Hepatocyte (in vitro differentiated cells): ENCODE data around the gene TPRX2.

Source experiments
- EZH2 ChIP-seq: fragments of 200-600 bp; sonication (generic); IDR thresholded peaks from 2 replicates; pipeline ENCODE4 v1.6.1; 2016; ENCODE audit warnings: antibody characterized with exemption, mild to moderate bottlenecking, borderline replicate concordance
- EZH2phosphoT487 ChIP-seq: fragments of 200-600 bp; sonication (generic); IDR thresholded peaks from one replicate; pipeline ENCODE4 v1.6.1; 2018; ENCODE audit warnings: antibody characterized with exemption, mild to moderate bottlenecking, low read depth, moderate library complexity; ENCODE audit not compliant: unreplicated experiment, severe bottlenecking
- TF ChIP-seq, protein P1 (sequence below): fragments of 200-600 bp; sonication (generic); IDR thresholded peaks from 2 replicates; pipeline ENCODE4 v1.5.1; 2016; ENCODE audit warnings: antibody characterized with exemption, mild to moderate bottlenecking; ENCODE audit not compliant: poor library complexity

- TF ChIP-seq, protein P1, sequence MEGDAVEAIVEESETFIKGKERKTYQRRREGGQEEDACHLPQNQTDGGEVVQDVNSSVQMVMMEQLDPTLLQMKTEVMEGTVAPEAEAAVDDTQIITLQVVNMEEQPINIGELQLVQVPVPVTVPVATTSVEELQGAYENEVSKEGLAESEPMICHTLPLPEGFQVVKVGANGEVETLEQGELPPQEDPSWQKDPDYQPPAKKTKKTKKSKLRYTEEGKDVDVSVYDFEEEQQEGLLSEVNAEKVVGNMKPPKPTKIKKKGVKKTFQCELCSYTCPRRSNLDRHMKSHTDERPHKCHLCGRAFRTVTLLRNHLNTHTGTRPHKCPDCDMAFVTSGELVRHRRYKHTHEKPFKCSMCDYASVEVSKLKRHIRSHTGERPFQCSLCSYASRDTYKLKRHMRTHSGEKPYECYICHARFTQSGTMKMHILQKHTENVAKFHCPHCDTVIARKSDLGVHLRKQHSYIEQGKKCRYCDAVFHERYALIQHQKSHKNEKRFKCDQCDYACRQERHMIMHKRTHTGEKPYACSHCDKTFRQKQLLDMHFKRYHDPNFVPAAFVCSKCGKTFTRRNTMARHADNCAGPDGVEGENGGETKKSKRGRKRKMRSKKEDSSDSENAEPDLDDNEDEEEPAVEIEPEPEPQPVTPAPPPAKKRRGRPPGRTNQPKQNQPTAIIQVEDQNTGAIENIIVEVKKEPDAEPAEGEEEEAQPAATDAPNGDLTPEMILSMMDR, result no peak
- TF ChIP-seq EZH2phosphoT487 (no peak), EZH2 (no peak)
Measured at GRCh38 chr19:47836038-47836437, 23.0 kb upstream of the TPRX2 start.
